SIG-M5 treated with dmso at 0.1 percent for 504 hours (cell line): ENCODE results near the gene ENAH.
"Not testable (repeated sequence)": the region's sequence is repeated elsewhere in the genome, so short reads cannot be mapped to it uniquely, and the experiment has no call there.

Experiments used
- DNase-seq: peaks from one replicate; lab custom pipeline; 2025; ENCODE audit not compliant: unreplicated experiment; lab: John Stamatoyannopoulos, UW

The ENAH gene

GRCh38 chr1:225533238-225533637 lies 119.7 kb downstream of the ENAH start:
- no peak for DNase-seq

- DNase-seq, result no peak
These were observed 120.5 kb downstream of the ENAH start for GRCh38 chr1:225532240-225532944.

GRCh38 chr1:225529726-225530125 lies 123.2 kb downstream of the ENAH start:
- DNase-seq, result no peak

- no peak for DNase-seq
These were observed 125.3 kb downstream of the ENAH start for GRCh38 chr1:225527575-225527974.

- DNase-seq, result no peak
These were observed 126.0 kb downstream of the ENAH start for GRCh38 chr1:225526878-225527277.

- no peak for DNase-seq
These were observed 127.5 kb downstream of the ENAH start for GRCh38 chr1:225525377-225525776.

GRCh38 chr1:225524570-225524969 lies 128.4 kb downstream of the ENAH start:
- DNase-seq, result no peak

- DNase-seq, result no peak
These were observed 129.5 kb downstream of the ENAH start for GRCh38 chr1:225523263-225523950.

GRCh38 chr1:225522588-225523262 lies 130.2 kb downstream of the ENAH start:
- no peak for DNase-seq

- DNase-seq, result no peak
These were observed 132.2 kb downstream of the ENAH start for GRCh38 chr1:225520587-225521227.

- no peak for DNase-seq
These were observed 133.6 kb downstream of the ENAH start for GRCh38 chr1:225519166-225519863.

- peak; percentile 89 for DNase-seq
These were observed 135.2 kb downstream of the ENAH start for GRCh38 chr1:225517697-225518096.

- no peak for DNase-seq
These were observed 135.7 kb downstream of the ENAH start for GRCh38 chr1:225517221-225517620.

- DNase-seq, result no peak
These were observed 138.2 kb downstream of the ENAH start for GRCh38 chr1:225514671-225515081.

GRCh38 chr1:225513576-225513975 lies 139.3 kb downstream of the ENAH start:
- not testable (repeated sequence) for DNase-seq

- no peak for DNase-seq
These were observed 141.0 kb downstream of the ENAH start for GRCh38 chr1:225511828-225512381.

GRCh38 chr1:225510740-225511139 lies 142.2 kb downstream of the ENAH start:
- DNase-seq, result not testable (repeated sequence)

GRCh38 chr1:225509770-225510169 lies 143.2 kb downstream of the ENAH start:
- DNase-seq, result no peak

- no peak for DNase-seq
These were observed 143.6 kb downstream of the ENAH start for GRCh38 chr1:225509376-225509707.

GRCh38 chr1:225508538-225509375 lies 144.2 kb downstream of the ENAH start:
- peak; percentile 65 for DNase-seq
